GM12873 (cell line): ENCODE data around the gene AMPD2.

Source experiments
- TF ChIP-seq, protein P1 (sequence below): IDR thresholded peaks from 2 replicates; pipeline ENCODE4 v1.5.1; 2012; ENCODE audit warnings: low read depth, mild to moderate bottlenecking, moderate library complexity, low read length, control low read depth; ENCODE audit not compliant: insufficient read depth; ENCODE audit errors: missing control alignments

Gene AMPD2

DNA sequence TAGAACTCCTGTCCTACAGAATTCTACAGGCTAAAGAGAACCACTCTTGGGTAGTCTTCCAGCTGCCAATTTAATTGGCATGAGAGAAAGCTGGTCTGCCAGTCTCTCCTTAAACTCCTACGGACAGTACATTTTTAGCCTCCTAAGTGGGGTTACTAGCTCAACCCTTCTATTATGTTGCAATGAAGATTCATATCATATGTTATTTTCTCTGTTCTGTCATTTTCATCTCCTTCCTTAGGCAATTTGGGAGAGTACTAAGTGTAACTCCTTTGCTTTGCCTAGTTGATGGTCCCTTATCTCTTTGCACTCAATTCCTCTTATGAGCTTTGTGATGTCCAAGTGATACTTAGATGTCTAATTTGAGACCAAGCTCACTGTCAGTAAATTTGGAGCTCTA is 14.3 kb upstream of the AMPD2 start:
- TF ChIP-seq, protein P1, sequence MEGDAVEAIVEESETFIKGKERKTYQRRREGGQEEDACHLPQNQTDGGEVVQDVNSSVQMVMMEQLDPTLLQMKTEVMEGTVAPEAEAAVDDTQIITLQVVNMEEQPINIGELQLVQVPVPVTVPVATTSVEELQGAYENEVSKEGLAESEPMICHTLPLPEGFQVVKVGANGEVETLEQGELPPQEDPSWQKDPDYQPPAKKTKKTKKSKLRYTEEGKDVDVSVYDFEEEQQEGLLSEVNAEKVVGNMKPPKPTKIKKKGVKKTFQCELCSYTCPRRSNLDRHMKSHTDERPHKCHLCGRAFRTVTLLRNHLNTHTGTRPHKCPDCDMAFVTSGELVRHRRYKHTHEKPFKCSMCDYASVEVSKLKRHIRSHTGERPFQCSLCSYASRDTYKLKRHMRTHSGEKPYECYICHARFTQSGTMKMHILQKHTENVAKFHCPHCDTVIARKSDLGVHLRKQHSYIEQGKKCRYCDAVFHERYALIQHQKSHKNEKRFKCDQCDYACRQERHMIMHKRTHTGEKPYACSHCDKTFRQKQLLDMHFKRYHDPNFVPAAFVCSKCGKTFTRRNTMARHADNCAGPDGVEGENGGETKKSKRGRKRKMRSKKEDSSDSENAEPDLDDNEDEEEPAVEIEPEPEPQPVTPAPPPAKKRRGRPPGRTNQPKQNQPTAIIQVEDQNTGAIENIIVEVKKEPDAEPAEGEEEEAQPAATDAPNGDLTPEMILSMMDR, result no peak

- TF ChIP-seq, protein P1, result no peak
Measured at GRCh38 chr1:109609881-109610280, 9.8 kb upstream of the AMPD2 start.

DNA sequence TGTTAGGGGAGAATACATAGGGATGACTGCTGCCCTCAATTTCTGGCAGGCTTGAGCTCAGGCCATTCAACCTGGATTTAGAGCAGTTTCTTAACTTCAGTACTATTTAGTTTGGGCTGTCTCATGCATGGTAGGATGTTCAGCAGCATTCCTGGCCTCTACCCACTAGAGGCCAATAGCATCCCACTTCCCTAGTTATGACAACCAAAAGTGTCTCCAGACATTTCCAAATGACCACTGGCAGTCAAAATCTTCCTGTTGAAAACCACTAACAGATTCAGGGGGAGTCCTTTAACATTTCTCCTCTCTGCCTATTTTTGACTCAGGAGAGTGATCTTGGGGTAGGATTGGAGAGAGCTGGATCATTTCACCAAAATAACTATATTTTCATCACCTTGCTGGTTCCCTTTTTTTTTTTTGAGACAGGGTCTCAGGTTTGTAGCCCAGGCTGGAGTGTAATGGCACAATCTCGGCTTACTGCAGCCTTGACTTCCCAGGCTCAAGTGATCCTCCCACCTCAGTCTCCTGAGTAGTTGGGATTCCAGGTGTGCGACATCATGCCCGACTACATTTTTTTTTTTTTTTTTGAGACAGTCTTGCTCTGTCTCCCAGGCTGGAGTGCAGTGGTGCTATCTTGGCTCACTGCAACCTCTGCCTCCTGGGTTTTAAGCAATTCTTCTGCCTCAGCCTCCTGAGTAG is 8.9 kb upstream of the AMPD2 start:
- TF ChIP-seq, protein P1, result no peak

- TF ChIP-seq, protein P1, result no peak
Measured at GRCh38 chr1:109611308-109611990, 8.2 kb upstream of the AMPD2 start.

DNA sequence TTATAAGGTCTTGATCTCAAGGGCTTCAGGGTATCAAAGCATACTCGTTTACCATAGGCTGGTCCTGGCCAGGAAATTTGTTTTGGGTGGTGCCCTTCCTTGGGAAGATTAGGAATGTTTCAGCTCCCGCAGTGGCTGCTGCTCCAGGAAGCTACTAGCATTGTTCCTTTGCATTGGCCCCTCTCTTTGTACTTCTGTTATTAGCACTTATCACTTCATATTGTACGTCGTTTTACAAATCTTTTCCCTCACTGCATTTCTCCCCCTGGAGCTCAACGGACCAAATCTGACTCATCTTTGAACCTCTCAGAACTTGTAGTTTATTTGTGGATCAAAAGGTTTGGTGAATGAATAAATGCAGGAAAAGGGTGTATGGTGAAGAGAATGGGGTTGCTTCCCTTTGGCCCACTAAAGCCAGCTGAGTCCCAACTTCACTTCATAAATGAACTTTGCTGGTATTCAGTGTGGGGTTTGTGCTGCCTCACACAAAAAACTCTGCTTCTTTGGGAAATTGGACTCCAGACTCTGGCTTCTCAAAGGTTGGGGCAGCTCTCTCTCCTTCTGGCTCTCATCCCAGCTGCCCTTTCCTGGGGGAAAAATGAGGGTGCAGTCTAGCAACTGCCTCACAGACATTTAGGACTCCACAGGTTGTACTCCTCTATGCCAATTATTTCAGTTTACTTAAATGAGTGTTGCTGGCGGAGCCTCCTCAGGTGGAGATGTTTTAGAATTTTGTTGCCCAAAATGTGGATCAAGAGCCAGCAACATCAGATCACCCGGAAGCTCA is 6.1 kb upstream of the AMPD2 start:
- TF ChIP-seq, protein P1, result no peak

GRCh38 chr1:109615879-109616278 is 3.8 kb upstream of the AMPD2 start:
- TF ChIP-seq, protein P1, result no peak

DNA sequence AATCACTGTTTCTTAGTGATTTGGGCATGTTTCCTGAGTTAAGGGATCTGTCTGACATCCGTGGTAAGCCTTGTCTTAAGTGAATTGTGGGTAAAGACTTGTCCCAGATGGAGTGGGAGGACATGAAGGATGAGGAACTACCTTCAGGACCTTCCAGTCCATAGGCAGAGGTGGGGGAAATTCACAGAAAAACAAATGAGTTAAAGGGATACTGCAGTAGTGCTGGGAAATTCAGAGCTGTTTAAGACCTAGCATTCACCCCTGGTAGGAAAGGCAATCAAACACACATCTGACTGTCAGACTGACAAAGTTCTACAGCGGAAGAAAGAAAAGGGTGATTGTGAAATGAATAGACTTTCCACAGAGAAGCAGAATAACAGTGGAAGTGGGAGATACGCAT is 3.2 kb upstream of the AMPD2 start:
- TF ChIP-seq, protein P1, result no peak
